ENCODE measurements around the gene RAB9A.

GRCh38 chrX:13759152-13759718 is 70.3 kb downstream of the RAB9A start:
- TF ChIP-seq PAX5 (IDR thresholded peaks at IDR 0.05; ENCODE audit: borderline replicate concordance, low read depth, low read length) = no peak
- TF ChIP-seq NFYB (IDR thresholded peaks at IDR 0.05; ENCODE audit: insufficient read depth, low read depth, low read length) = no peak
- no peak for TF ChIP-seq EZH2 (IDR thresholded peaks at IDR 0.05; ENCODE audit: borderline replicate concordance, control insufficient read depth, low read depth, low read length)
- no peak for TF ChIP-seq ZNF274 (IDR thresholded peaks at IDR 0.05; ENCODE audit: insufficient read depth, insufficient read length)
- TF ChIP-seq CHD2 (IDR thresholded peaks at IDR 0.05; ENCODE audit: borderline replicate concordance, low read depth, low read length) = 0 out of 2 replicates have a peak, but pooled peaks have one; percentile 18
- no peak for TF ChIP-seq POLR2AphosphoS5 (IDR thresholded peaks at IDR 0.05; ENCODE audit: low read length)
- TF ChIP-seq TARDBP (IDR thresholded peaks at IDR 0.05; ENCODE audit: borderline replicate concordance) = no peak
